ENCODE measurements around the gene XPO6. TPM values are rescaled to one million over a fixed set of nuclear protein-coding genes. Genes with fewer than 3 reads are reported as not detected.

Gene XPO6
- total RNA-seq, 1 experiment from 2014 or later: 135 TPM

- H3K4me1 ChIP-seq (ENCODE audit: control insufficient read depth, insufficient read depth, low read length): no peaks in the 10 kb centered on the region
- no peaks in the 10 kb centered on the region for H3K27me3 ChIP-seq (ENCODE audit: control insufficient read depth, insufficient read depth, low read length)
- BruUV-seq (replicated peaks): no TSS peak
- ATAC-seq: no peak
- in situ Hi-C loops (cut with HindIII; ENCODE audit: low pct_unique_long_range_greater_than_20kb, low sequenced_read_pairs): no loop called here
- H3K4me3 ChIP-seq (ENCODE audit: low read depth in 2 of 2, low read length in 2 of 2): no peak overlapping the region
- POLR2A ChIA-PET: no interaction called here
- CTCF ChIA-PET: no interaction called here
- DNase-seq (ENCODE audit: low read depth, low spot score): no peak
- TF ChIP-seq POLR2AphosphoS5 (IDR thresholded peaks at IDR 0.05; ENCODE audit: low read depth, low read length) (no peak), TCF7L2 (IDR thresholded peaks at IDR 0.05; ENCODE audit: low read depth, low read length) (no peak), CTCF (IDR thresholded peaks at IDR 0.05) (no peak), SIN3A (IDR thresholded peaks at IDR 0.05; ENCODE audit: borderline replicate concordance, insufficient read depth, low read depth, low read length) (no peak), REST (IDR thresholded peaks at IDR 0.05; ENCODE audit: insufficient read depth in 1 of 2, low read depth in 2 of 2, low read length in 1 of 2) (no peak)
- intact Hi-C loops (cut with micrococcal nuclease; ENCODE audit: unreplicated experiment): no loop called here
- H3K9me3 ChIP-seq (ENCODE audit: control insufficient read depth, insufficient read depth, low read depth, low read length): no peaks in the 10 kb centered on the region
- no peak overlapping the region for H3K27ac ChIP-seq (ENCODE audit: low read length)
- peaks cover 20% of the 10 kb centered on the region for H3K36me3 ChIP-seq (ENCODE audit: control insufficient read depth, insufficient read depth, low read length)
Observed at GRCh38 chr16:28105954-28106353, 105.8 kb downstream of the XPO6 start.

- CTCF ChIA-PET: no interaction called here
- in situ Hi-C loops (cut with HindIII; ENCODE audit: low pct_unique_long_range_greater_than_20kb, low sequenced_read_pairs): no loop called here
Observed at GRCh38 chr16:28105297-28105696, 106.5 kb downstream of the XPO6 start.

More at GRCh38 chr16:28105297-28105696, 106.5 kb downstream of the XPO6 start:
- POLR2A ChIA-PET: no interaction called here
- H3K4me3 ChIP-seq (ENCODE audit: low read depth in 2 of 2, low read length in 2 of 2): no peak overlapping the region
- intact Hi-C loops (cut with micrococcal nuclease; ENCODE audit: unreplicated experiment): no loop called here
- no peaks in the 10 kb centered on the region for H3K4me1 ChIP-seq (ENCODE audit: control insufficient read depth, insufficient read depth, low read length)
- no peak for DNase-seq (ENCODE audit: low read depth, low spot score)
- H3K27me3 ChIP-seq (ENCODE audit: control insufficient read depth, insufficient read depth, low read length): no peaks in the 10 kb centered on the region
- no peak overlapping the region for H3K27ac ChIP-seq (ENCODE audit: low read length)
- peaks cover 18% of the 10 kb centered on the region for H3K36me3 ChIP-seq (ENCODE audit: control insufficient read depth, insufficient read depth, low read length)
- no peak for ATAC-seq
- BruUV-seq (replicated peaks): no TSS peak
- H3K9me3 ChIP-seq (ENCODE audit: control insufficient read depth, insufficient read depth, low read depth, low read length): no peaks in the 10 kb centered on the region
- TF ChIP-seq CTCF (IDR thresholded peaks at IDR 0.05) (no peak), POLR2AphosphoS5 (IDR thresholded peaks at IDR 0.05; ENCODE audit: low read depth, low read length) (no peak), TCF7L2 (IDR thresholded peaks at IDR 0.05; ENCODE audit: low read depth, low read length) (no peak), REST (IDR thresholded peaks at IDR 0.05; ENCODE audit: insufficient read depth in 1 of 2, low read depth in 2 of 2, low read length in 1 of 2) (no peak), SIN3A (IDR thresholded peaks at IDR 0.05; ENCODE audit: borderline replicate concordance, insufficient read depth, low read depth, low read length) (no peak)

Measured in Panc1 (cell line).